GM12892 (cell line): ENCODE results near the gene BRMS1L.

Source experiments
- DNase-seq: peaks from one replicate; pipeline ENCODE4 v3.0.0; 2011; ENCODE audit not compliant: insufficient read length
- FAIRE-seq: peaks from 2 replicates; lab custom pipeline; 2011; peaks lifted over from hg19 to GRCh38; lab: Jason Lieb, UNC
- POLR2A ChIP-seq: IDR thresholded peaks from 2 replicates; pipeline ENCODE4 v1.6.1; 2011; ENCODE audit warnings: low read depth, low read length, control low read depth
- POLR2AphosphoS5 ChIP-seq: IDR thresholded peaks from 2 replicates; pipeline ENCODE4 v1.6.1; 2011; ENCODE audit warnings: low read depth, low read length, control low read depth
- TAF1 ChIP-seq: IDR thresholded peaks from 2 replicates; pipeline ENCODE4 v1.6.1; 2011; ENCODE audit warnings: low read depth, mild to moderate bottlenecking, control low read depth, low read length, borderline replicate concordance

The BRMS1L gene

DNA sequence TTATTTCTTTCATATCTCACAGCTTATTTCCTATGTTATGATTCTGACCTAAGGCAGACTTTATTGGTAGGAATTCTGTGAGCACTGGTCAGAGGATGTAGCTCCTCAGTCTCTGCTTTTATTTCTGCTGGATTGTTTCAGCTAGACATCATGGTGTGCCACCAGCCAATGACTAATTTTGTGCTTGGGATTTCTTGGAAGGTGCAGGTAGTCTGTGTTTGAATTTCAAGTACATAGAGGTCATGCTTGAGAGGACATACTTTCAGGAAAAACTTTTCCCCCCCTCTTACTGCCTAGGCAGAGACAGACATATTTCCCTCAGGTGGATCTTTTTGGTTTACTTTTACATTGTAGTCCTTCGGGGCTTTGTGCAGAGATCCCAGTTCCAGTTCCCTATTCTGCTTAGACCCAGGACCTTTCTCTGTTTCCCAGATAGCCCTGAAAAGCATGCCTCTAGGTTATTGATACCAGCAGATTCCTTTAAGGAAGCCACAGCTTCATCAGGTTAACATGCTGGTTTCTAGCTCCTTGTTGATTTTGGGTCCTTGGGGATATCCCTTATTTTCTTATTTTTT is 28.6 kb downstream of the BRMS1L start:
- TF ChIP-seq TAF1: no peak
- no peak for TF ChIP-seq POLR2A
- no peak for TF ChIP-seq POLR2AphosphoS5
- DNase-seq (no peak), FAIRE-seq (peak; percentile 83)

DNA sequence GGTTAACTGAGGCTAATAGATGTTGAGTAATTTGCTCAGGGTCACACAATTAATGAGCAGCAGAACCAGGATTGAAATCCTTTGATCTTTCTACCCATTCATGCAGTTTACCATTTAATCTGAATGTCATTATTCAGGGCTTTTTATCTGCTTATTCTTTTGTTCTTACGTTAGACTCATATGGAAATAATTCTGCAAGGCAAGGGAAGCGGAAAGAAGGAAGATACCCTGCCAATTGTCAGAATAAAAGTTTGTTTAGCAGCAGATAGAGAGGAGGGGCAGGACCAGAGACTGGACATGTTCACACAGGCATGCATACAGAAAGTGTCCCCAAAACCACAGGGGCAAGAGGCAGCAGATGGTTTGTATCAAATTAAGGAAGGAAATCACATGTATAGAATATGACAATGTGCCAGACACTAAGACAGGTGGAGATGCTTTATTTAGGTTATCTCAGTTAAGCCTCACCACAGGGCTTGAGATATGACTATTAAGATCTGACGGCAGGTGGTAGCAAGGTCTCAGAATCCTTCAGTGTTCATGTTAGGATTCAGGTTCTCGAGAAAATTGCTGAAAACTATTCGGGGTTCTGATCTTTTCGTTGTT is 29.8 kb downstream of the BRMS1L start:
- FAIRE-seq: peak; percentile 92
- TF ChIP-seq POLR2A (no peak; the same call in 1 of the 2 replicates), TAF1 (no peak), POLR2AphosphoS5 (peak; percentile 53; the same call in 1 of the 2 replicates)
- peak; percentile 19 for DNase-seq

DNA sequence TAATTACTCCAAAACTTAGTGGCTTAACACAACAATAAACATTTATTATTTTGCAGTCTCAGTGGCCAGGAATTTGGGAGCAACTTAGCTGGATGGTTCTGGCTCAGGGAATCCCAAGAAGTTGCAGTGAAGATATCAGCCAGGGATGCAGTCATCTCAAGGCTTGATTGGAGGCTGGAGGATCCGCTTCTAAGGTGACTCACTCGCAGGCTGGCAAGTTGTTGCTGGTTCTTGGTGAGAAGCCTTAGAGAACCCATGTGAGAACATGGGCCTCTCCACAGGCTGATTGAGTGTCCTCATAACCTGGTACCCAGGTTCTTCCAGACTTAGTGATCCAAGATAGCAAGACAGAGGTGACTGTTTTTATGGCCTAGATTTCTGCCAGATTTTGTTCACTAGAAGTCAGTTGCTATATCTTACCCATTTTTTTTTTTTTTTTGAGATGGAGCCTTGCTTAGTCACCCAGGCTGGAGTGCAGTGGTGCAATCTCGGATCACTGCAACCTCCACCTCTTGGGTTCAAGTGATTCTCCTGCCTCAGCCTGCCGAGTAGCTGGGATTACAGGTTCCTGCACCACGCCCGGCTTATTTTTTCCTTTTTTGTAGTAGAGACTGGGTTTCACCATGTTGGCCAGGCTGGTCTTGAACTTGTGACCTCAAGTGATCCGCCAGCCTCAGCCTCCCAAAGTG is 32.5 kb downstream of the BRMS1L start:
- TF ChIP-seq POLR2AphosphoS5 (no peak), TAF1 (no peak), POLR2A (no peak)
- DNase-seq: no peak
- no peak for FAIRE-seq

DNA sequence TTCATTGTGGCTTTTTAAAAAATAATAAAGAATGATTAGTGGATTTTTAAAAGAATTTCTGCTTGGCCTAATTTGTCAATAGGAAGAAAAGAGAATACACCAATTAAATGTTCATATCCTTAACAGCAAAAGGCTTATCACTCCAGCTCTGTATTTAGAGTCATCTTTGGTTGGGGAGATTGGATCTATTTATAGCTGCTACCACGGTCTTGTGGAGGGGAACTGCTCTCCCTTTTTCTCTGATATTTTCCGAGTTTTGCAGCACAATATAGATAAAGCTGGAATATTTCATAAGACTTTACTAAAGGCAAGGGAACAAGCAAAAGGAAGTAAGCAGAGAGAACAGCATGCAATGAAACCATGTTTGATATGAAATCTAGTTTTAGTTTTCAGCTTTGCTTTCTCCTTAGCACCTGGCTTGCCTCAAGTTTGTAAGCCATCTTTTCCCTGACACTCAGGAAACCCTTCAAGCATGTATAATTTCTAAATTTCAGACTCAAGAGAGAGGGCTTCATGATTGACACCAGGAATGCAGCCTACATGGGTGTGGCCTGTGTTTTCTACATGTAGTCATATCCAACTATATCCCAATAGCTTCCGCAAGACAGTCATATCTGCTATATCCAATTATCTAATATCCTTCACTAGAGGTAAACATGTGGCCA is 35.2 kb downstream of the BRMS1L start:
- FAIRE-seq (peak; percentile 75), DNase-seq (no peak)
- TF ChIP-seq POLR2AphosphoS5 (no peak), POLR2A (no peak), TAF1 (no peak)

DNA sequence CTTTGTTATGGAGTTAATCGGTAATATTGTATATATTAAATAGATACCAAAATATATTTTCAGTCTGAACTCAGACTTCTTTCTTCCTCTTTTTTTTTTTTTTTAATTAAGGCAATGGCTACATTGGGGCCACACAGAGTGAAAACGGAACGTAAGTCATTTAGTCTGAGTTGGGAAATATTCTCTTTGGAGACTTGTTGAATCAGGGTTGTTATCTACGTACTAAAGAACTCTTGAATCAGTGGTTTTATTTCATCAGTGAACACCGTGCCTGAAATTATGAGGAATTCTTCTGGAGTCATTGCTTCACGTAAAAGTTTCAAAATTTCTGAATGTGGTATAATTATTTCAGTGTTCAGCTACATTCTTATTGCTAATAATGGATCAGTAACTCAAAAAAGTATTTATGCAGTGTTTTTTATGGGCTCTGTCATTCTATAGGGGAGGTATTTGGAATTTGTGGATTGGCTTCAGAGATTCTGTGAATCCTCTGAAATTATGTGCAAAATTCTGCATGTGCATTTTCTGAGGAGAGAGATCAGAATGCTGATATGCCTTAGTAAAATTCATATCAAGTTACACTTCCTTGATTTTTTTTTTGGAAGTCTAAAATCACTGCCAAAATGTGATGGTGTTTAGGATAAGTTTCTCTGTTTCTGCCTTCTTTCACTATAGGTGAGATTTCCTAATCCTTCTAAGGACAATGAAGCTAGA is 39.6 kb downstream of the BRMS1L start:
- TF ChIP-seq POLR2AphosphoS5 (no peak), POLR2A (no peak), TAF1 (no peak)
- no peak for FAIRE-seq
- no peak for DNase-seq

DNA sequence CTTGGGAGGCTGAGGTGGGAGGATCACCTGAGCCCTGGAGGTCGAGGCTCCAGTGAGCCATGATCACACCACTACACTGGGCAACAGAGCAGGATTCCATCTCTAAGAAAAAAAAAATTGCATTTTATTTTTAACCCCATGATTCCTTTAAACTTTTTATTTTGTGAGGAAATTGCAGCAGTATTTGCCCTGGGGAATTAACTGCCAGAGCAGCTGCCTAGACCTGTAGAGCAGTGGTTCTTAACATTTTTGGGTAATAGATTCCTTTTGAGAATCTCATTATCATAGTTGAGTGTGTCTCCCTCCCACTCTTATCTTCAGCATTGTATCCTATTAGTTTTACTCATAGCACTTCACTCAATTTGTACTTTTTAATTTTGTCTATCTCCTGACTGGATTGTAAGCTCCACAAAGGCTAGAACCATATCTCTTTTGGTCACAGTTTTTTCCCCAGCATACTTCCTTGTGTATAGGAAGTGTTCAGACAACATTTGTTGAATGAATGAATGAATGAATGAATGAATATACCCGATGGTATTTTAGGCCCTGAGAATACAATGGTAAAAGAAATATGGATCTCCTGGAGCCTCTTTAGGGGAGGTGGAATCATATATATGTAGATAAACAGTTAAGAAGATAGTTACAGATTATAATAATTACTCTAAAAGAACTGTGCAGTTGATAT is 40.6 kb downstream of the BRMS1L start:
- FAIRE-seq: no peak
- DNase-seq: no peak
- TF ChIP-seq POLR2AphosphoS5 (no peak), TAF1 (no peak), POLR2A (no peak)

DNA sequence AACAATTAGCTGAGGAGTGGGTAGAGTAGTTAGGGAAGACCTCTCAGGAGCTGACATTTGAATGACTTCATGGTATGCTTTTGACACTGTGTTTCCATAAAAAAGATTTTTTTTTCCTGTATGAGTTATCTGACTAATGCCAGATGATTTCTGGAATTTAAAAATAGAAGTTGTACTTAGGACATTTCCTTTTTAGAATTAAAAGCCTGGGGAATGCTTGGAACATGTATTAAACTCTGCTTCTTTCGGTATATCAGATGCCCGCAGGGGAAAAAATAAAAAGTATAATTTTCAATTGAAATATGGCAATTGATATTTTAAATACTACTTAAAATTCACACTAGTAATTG is 41.1 kb downstream of the BRMS1L start:
- DNase-seq (no peak), FAIRE-seq (no peak)
- no peak for TF ChIP-seq TAF1
- TF ChIP-seq POLR2A: no peak
- TF ChIP-seq POLR2AphosphoS5: no peak

DNA sequence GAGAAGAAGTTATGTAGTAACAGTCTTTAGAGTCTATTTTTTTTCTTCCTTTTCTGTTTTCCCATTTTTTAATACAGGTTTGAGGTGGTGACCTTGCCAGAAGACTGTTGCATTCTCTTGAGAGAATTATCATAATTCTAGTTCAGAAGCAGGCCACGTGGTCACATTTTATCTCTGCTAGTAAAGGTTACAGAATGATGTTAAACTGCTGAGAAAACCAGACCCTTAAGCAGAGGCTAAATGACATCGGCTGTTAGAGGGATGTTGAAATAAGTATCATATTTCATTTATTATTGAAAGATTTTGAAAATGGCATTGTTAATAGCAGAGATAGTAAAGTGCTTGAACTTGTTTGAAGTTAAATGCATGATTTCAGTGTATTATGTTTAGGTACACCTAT is 49.2 kb downstream of the BRMS1L start:
- TF ChIP-seq POLR2A: no peak
- DNase-seq (no peak), FAIRE-seq (no peak)

DNA sequence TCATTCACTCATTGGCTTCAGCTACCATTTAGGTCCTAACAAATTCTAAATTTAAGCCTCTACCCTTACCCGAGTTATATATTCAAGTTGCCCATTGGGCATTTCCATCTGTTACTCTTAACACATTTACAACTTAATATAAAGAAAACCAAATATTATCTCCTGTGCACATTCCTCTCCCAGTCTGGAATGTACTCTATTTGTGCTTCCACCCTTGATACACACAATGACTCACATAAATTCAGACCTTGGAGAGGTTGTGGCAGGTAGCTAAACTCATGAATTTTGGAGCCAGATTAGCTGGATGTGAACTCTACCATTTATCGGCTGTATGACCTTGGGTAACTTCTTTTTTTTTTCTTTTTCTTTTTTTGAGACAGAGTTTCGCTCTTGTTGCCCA is 51.1 kb downstream of the BRMS1L start:
- DNase-seq (no peak), FAIRE-seq (no peak)
- no peak for TF ChIP-seq POLR2AphosphoS5
- no peak for TF ChIP-seq TAF1
- TF ChIP-seq POLR2A: no peak

DNA sequence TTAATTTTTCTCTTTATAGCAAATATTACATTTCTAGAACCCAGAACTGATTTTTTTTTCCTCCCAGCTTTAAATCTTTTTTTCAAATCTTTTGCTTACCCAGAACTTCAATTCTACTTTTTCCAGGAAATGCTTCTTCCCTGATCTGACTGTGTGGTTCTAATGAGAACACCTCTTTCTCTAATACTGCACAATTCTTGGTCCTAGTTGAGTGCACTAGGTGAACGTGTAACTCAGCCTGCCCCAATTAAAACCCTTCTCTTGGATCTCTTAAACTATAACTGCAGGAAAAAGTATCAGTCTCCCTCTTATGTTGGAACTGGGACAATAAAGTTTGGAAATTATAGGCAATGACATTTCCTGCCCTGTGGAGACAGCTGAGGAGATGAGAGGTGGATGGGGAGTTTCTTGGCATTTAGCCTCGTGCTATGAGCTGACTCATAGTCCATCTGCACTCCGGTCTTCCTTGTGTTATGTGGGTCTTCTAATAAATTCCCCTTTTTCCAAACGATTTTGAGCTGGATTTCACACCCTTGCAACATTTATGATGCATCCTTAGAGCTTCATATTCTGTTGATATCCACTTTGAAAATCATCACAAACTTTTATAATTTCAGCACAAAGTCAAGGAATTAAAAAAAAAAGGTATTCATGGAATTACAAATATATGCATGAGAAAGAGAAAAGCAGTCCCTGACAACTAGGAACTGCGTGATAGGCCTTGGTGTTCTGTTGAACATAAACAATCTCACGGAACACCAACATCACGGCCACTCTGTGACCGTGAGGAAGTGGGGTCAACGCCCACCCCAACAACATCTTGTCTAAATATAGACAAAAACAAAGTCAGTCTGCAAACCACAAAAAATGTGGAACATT is 52.4 kb downstream of the BRMS1L start:
- TF ChIP-seq POLR2AphosphoS5: no peak
- TF ChIP-seq TAF1: no peak
- no peak for TF ChIP-seq POLR2A
- DNase-seq (no peak), FAIRE-seq (no peak)
